HG03135 (cell line): ENCODE results near the gene EYS.
"Not testable (repeated sequence)": the region's sequence is repeated elsewhere in the genome, so short reads cannot be mapped to it uniquely, and the experiment has no call there.

Source experiments
- ATAC-seq: cut with Tn5 transposase; IDR thresholded peaks from one replicate; pipeline ENCODE4 v1.9.1; 2021; ENCODE audit warnings: mild to moderate bottlenecking, moderate library complexity; ENCODE audit not compliant: unreplicated experiment

EYS gene

DNA sequence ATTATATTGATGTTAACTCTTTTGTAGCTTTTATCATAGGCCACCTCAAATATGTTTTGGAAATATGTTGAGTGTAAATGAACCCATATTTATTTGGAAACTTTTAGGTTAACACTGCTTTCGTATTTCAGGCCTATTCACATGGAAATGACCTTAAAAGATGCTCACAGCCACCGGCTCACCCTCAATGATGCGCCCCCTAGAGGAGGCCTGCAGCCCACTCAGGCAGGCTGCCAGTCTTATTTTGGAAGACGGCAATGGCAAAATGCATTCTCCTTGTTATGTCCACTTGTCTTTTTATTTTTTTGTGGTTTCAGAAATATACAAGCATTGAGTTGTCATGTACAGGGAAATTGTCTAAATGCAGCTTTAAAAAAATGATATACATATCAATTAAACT, 1201.7 kb downstream of the EYS start:
- ATAC-seq, result no peak

DNA sequence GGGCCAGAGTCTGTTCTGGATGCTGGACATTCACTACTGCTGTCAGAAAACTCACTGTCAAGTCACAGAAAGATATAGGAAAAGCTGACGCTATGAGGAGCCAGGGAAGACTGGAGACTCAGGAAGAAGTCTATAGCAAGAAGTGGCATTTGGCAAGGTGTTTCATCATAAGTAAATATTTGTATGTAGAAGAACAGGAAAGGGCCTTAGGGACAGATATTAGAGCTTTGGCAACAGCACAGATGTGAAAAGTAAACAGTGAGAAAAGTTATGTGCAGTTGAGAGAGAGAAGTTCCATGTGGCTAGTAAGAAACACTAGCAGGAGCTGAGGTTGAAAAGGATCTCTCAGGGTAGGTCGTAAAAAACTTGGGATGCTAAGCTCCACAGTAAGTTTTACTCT, 1202.5 kb downstream of the EYS start:
- ATAC-seq, result no peak

DNA sequence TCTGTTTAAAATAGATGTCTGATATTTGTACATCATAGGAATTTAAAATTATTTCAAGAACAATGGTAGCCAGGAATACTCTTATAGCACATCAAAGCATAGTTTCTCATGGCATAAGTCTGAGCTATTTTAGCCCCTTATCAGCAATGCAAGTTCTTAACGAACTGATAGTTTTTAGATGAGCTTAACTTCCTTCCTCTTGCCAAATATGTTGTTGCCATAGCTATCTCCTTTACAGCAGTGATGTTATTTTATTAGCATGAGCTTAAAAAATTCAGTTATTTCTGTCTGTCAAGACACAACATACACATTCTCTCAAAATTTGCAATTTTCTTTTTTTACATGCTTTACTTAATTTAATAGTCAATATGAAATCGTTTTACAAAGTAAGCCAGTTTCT, 1204.2 kb downstream of the EYS start:
- ATAC-seq, result no peak

DNA sequence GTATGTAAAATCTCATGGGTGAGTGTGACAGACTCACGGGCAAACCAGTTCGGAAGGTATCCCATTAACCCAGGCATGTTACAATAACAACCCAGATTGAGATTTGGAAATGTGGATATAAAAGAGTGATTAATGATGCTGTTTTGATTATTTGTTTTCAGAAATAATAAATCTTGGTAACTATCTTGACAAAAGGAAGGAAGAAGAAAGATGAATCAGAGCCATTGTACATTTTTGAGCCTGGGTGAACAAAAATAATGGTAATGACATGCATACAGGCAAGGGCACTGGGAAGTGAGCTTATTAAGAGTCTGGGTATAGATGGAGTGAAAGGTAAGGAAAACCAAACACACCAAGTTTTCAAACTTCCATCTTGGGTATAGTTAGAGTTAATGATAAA, 1209.4 kb downstream of the EYS start:
- no peak for ATAC-seq

- no peak for ATAC-seq
These were observed 1217.3 kb downstream of the EYS start for GRCh38 chr6:64489763-64490162.

DNA sequence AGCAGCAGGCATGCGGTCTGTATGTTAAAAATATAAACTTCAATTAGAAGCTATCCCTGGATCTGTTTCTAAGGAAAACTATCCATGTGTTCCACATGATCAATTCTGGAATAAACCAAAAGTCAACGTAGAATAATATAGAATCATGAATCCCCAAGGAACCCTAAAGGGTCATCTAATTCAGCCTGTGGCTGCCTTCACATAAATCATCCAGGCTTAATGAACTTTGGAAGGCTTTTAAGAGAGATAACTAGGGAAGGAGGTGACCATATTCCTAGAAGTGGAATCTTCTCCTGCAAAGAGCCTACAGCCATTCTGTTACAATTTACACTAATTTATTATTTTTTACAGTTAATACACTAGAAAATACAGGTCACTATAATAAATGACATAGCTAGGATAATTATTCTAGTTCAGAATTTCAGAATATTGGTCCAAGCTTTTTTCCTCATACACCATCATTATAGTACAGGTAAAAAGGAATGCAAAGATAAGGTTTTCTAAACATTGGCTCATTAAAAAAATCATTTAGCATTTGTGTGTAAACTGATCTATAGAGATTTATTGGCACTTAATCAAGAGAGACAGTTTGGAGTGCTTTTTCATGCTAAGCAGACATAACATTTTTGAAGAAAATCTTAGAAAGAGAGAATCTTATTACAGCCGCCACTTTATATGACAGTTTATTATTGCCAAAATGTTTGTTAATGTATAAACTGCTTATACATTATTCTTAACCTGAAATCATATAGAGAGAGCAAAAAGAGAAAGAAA, 1220.3 kb downstream of the EYS start:
- no peak for ATAC-seq

- ATAC-seq, result no peak
These were observed 1223.0 kb downstream of the EYS start for GRCh38 chr6:64483956-64484499.

- ATAC-seq, result no peak
These were observed 1224.4 kb downstream of the EYS start for GRCh38 chr6:64482631-64483030.

DNA sequence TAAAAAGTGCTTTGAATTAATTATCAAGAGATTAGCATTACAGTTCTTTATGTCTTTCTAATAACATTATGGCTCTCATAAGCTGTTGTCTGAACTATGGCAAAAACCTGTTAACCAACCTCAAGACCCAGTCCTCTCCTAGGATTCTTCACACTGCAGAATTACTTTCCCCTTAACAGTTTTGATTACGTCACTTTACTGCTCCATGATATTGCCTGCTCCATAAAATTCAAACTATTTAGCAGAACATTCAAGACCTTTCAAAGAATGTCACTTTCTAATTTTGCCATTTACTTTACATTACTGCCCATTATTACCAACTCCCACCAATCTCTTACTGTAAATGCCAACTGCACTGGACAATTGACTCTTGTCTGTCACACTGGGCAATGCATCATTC, 1227.9 kb downstream of the EYS start:
- ATAC-seq, result no peak

GRCh38 chr6:64477391-64477790, 1229.6 kb downstream of the EYS start:
- no peak for ATAC-seq

DNA sequence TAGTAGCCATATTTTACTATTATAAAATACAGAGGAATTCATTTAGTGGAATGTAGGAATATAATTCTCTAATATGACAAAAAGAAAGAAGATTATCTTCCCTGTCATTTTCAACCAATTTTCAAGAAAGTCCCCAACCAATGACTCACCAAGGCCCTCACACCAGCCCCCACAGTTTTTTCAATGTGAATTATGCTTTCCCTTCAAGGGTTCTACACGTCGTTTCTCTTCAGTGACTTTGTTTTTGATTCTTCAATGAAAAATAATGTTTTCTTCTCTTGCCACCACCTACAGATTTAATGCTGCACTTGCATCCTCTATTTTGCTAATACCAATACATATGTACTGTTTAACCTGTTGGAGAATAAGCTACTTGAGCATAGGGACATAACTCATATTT, 1230.1 kb downstream of the EYS start:
- no peak for ATAC-seq

GRCh38 chr6:64469405-64469804, 1237.6 kb downstream of the EYS start:
- ATAC-seq, result not testable (repeated sequence)

- ATAC-seq, result no peak
These were observed 1239.4 kb downstream of the EYS start for GRCh38 chr6:64467656-64468055.

DNA sequence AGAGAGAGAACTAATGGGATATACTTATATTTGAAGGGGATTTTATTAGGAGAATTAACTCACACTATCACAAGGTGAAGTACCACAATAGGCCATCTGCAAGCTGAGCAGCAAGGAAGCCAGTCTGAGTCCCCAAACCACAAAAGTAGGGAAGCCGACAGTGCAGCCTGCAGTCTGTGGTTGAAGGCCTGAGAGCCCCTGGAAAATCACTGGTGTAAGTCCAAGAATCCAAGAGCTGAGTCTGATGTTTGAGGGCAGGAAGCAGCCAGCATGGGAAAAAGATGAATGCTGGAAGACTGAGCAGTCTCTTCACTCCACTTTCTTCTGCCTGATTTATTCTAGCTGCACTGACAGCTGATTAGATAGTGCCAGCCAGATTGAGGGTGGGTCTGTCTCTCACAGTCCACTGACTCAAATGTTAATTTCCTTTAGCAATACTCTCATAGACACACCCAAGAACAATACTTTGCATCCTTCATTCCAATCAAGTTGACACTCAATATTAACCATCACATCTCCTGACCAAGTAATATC, 1247.5 kb downstream of the EYS start:
- no peak for ATAC-seq

DNA sequence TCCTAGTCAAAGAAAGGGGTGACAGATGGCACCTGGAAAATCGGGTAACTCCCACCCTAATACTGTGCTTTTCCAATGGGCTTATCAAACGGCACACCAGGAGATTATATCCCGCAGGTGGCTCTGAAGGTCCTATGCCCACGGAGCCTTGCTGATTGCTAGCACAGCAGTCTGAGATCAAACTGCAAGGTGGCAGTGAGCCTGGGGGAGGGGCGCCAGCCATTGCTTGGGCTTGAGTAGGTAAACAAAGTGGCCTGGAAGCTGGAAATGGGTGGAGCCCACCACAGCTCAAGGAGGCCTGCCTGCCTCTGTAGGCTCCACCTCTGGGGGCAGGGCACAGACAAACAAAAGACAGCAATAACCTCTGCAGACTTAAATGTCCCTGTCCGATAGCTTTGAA, 1258.9 kb downstream of the EYS start:
- ATAC-seq, result not testable (repeated sequence)

DNA sequence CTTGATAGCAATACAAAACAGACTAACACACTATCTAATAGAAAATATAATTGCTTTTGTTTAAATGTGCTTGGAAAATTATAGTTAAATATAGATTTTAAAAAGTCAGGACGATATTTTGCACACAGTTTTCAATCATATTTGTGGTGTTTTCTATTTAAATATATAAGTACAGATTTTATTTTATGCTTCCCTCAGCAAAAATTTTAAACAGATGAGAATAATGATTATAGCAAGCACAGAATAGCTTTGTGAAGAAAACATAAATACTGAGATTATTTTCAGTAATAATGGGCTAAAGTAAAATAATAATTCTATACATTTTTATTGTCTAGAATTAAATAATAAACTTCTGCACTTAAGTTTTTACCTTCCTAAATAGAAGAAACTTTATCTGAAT, 1262.0 kb downstream of the EYS start:
- no peak for ATAC-seq

DNA sequence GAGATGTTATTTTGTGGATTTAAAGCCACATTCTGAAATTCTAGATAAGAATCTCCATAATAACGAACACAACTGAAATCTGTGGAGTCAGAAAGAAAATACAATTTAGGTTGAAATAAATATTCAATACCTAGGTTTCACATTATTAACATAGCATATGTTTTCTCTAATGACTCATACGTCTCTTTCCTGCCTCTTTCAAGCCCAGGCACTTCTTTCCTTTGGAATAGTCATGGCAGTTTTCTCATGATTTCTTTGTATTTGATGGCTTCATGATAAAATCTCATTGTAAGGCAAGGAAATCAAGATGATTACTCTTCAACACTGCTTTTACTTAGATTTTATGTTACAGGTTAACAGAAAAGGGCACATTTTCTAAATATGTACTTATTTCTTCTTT, 1267.8 kb downstream of the EYS start:
- no peak for ATAC-seq

- no peak for ATAC-seq
These were observed 1269.0 kb downstream of the EYS start for GRCh38 chr6:64437996-64438395.

GRCh38 chr6:64429926-64430325, 1277.1 kb downstream of the EYS start:
- no peak for ATAC-seq

DNA sequence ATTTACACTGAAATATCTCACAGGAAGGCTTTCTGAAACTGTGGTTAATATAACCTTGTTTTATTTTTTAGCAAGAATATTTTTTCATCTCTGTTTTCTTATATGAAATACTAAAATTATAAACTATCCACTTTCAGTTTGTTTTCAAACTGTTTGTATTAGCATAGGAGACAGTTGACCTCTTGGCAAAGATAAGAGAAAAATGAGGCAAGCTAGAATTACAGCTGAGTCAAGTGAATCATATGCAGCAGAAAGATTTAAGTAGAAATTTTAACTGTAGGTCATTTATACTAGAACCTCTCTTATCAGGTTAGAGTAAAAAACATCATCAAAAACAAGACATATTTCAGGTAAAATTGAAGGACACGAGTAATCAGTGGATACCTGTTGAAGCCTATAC, 1278.8 kb downstream of the EYS start:
- ATAC-seq, result no peak

DNA sequence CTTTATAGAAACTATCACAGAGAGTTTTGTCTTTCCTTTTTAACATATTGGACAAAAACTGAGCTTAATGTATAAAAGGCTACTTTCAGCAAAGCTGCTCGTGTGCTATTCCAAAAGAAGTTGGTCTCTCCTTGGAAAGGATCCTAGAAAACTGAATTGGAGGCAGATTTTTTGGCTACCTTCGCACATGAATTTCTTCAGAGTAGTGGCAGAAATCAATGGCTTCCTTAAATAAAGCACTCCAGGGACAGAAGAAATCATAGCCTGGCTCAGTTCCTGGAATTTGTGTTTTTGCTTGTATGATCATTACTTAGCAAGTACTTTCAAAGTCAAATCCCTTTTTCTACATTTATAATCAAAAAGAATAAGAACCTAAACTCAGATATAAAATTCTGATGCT, 1291.1 kb downstream of the EYS start:
- no peak for ATAC-seq

DNA sequence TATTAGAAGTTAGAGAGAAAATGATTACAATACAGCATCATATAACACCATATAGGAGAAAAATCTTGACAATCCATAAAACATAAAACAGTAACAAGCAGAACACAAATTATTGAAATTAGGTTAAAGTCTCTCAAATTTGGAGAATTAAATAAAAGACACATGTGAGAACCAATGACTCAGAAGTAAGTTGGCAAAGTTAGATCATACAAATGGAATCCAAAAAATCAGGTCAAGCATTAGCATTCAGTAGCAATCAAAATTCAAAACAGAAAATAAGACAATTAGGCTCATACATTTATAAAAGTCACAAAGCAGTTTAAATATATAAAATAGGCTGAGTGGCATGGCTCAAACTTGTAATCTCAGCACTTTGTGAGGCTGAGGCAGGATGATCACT, 1295.8 kb downstream of the EYS start:
- ATAC-seq, result no peak

DNA sequence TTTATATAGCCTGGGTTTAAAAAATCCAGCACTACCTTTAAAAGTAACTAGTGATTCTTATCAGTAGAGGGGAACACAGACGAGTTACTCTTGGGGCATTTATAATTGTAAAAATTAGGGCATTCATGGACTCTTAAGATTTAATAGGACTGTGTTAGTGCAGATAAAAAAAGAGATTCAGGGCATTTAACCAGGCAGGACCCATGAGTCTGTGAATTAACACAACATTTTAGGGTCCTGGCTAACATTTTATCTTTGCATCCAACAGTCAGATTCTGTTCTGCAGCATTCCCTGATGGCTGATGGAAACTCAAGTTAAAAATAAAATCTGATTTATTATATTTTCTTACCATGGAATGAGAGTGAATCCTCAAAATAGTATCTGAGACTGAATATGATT, 1297.1 kb downstream of the EYS start:
- ATAC-seq, result no peak
